ENCODE measurements around the gene PIK3R6. TPM values are rescaled to one million over a fixed set of nuclear protein-coding genes. Genes with fewer than 3 reads are reported as not detected.

The PIK3R6 gene
- total RNA-seq, 4 donors from 2014 or later: 0.22 to 2.5 (median 0.35) TPM

DNA sequence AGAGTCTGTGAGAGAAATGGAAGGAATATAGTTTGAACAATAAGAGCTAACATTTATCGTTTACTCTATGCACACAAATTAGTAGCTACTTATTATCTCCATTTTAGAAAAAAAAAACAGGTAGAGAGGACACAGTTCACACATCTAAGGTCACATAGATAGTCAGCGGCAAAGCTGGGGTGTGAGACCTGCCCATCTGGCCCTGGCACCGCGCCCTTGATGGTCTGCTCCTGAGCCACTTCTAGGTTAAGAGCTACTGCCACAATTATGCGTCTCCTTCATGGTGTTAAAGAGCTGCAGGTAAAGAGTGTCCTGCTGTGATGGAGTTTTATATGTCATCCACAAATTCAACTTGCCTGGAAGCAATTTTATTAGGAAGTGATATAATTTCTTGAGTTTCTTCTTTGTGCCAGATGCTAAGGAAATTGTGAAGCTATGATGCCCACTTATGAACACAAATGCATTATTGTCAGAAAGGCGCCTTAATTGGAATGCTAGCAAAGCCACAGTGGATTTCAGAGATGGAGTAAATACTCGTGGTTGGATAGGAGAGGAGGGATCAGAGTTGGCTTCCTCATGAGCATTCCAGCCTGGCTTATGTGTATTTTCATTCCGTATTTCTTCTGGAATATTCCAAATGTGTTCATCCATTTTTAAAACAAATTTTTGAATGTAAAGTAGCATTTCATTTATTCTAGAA, 47.0 kb downstream of the PIK3R6 start:
- Histone ChIP-seq H3K27me3 (peaks cover 0 to 18% (median 0%) of the 10 kb centered on the region in 4 donors), H3K4me3 (no peak overlapping the region), H3K9me3 (peaks cover 0 to 13% (median 7%) of the 10 kb centered on the region in 3 donors), H3K4me1 (no peaks in the 10 kb centered on the region), H3K27ac (no peak overlapping the region), H3K36me3 (no peaks in the 10 kb centered on the region)
- intact Hi-C loops (cut with DNase I): no loop called here
- no peak for DNase-seq
- WGBS, 2 donors: 68 to 72% methylated on average over 8 of the region's 8 CpGs
- TF ChIP-seq POLR2A (IDR thresholded peaks at IDR 0.05): no peak
- TF ChIP-seq, protein P1, sequence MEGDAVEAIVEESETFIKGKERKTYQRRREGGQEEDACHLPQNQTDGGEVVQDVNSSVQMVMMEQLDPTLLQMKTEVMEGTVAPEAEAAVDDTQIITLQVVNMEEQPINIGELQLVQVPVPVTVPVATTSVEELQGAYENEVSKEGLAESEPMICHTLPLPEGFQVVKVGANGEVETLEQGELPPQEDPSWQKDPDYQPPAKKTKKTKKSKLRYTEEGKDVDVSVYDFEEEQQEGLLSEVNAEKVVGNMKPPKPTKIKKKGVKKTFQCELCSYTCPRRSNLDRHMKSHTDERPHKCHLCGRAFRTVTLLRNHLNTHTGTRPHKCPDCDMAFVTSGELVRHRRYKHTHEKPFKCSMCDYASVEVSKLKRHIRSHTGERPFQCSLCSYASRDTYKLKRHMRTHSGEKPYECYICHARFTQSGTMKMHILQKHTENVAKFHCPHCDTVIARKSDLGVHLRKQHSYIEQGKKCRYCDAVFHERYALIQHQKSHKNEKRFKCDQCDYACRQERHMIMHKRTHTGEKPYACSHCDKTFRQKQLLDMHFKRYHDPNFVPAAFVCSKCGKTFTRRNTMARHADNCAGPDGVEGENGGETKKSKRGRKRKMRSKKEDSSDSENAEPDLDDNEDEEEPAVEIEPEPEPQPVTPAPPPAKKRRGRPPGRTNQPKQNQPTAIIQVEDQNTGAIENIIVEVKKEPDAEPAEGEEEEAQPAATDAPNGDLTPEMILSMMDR (IDR thresholded peaks at IDR 0.05): no peak

DNA sequence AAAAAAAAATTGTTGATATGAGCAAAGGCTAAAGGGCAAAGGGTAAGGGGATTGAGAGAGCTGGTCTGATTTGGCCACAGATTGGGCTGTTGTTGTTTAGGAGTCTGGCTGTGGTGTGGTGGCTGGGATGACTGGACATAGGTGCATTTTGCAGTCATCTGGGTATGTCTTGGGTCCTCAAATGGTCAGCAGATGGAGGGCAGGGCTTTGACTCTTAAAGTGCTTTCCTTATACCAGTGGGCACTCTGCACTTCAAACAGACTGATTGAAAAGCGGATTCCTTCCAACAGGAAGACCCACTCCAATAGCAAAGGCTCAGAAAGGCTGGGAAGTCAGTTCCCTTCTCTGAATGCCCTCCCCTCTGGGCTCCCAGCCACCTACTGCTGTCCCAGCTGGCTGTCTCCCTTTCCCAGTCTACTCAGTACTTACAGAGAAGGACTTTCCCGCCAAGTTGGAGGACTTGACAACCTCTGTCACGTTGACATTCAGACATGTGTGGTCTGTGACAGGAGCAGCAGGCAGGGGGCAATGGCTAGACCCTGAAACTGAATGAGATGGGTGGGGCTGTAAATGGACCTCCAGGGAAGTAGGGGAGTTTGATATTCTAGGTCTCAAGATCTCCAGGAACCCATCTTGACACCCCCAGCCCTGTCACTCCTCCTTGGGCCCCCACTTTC, 48.7 kb downstream of the PIK3R6 start:
- intact Hi-C loops (cut with DNase I): no loop called here
- Histone ChIP-seq H3K4me3 (no peak overlapping the region), H3K27me3 (peaks cover 0 to 27% (median 0%) of the 10 kb centered on the region in 4 donors), H3K27ac (no peak overlapping the region), H3K4me1 (no peaks in the 10 kb centered on the region), H3K9me3 (peaks cover 0 to 3% (median 0%) of the 10 kb centered on the region in 3 donors), H3K36me3 (no peaks in the 10 kb centered on the region)
- 50 to 63% methylated on average over 2 of the region's 3 CpGs for WGBS, 2 donors
- DNase-seq: no peak
- TF ChIP-seq POLR2A (IDR thresholded peaks at IDR 0.05): no peak
- TF ChIP-seq, protein P1 (IDR thresholded peaks at IDR 0.05): no peak

DNA sequence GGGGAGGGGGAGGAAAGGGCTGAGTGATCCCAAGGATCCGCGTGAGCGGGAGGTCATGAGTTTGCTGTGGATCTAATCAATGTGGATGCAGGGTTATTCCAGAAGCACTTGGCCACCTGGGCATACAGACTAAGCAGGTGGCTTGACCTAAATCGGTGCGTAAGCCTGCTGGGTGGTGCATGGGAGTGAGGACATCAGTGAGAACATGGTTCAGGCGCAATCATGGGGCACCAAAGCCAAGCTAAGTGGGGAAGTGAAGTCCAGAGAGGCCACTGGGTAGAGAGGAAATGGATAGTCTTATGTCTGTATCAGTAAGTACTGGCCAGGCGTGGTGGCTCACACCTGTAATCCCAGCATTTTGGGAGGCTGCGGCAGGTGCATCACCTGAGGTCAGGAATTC, 49.4 kb downstream of the PIK3R6 start:
- Histone ChIP-seq H3K9me3 (no peaks in the 10 kb centered on the region), H3K4me1 (no peaks in the 10 kb centered on the region), H3K27ac (no peak overlapping the region), H3K36me3 (no peaks in the 10 kb centered on the region), H3K27me3 (peaks cover 0 to 30% (median 0%) of the 10 kb centered on the region in 4 donors), H3K4me3 (no peak overlapping the region)
- intact Hi-C loops (cut with DNase I): no loop called here
- DNase-seq: no peak
- WGBS, 2 donors: 85 to 86% methylated on average over 7 to 8 of the region's 8 CpGs
- TF ChIP-seq POLR2A (IDR thresholded peaks at IDR 0.05): no peak
- TF ChIP-seq, protein P1 (IDR thresholded peaks at IDR 0.05): no peak

DNA sequence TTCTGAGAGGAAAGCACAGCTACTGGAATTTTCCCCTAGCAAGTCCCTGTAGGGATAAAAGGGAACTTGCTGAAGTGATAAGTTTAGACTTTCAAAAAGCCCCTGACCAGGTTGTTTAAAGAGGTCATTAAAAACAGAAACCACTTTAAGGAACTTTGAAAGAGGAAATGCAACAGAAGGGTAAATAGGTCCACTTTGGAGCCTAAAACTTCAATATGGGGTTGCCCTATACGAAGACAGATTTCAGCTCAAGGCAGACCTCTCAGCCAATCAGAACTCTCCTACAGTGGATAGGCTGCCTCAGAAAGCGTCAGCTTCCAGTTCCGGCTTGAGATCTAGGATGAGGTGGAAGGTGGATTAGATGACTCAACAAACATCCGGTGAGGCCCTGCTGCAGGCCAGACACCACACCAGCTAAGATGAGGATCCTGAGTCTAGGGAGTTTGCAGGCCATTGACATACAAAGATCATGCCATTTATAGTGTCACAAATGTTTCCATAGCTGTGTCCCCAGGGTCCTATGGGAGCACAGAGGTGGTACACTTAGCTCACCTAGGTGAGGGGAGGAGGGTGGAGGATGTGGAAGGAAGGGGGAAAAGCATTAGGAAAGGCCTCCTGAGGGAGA, 60.4 kb downstream of the PIK3R6 start:
- Histone ChIP-seq H3K9me3 (peaks cover 0 to 13% (median 0%) of the 10 kb centered on the region in 3 donors), H3K36me3 (no peaks in the 10 kb centered on the region), H3K4me3 (no peak overlapping the region), H3K27ac (no peak overlapping the region), H3K4me1 (no peaks in the 10 kb centered on the region), H3K27me3 (peaks cover 0 to 31% (median 0%) of the 10 kb centered on the region in 4 donors)
- intact Hi-C loops (cut with DNase I): no loop called here
- DNase-seq: no peak
- WGBS, 2 donors: 39 to 47% methylated on average over 4 of the region's 4 CpGs
- no peak for TF ChIP-seq POLR2A (IDR thresholded peaks at IDR 0.05)
- TF ChIP-seq, protein P1 (IDR thresholded peaks at IDR 0.05): no peak

All from esophagus squamous epithelium (tissue), 5 donors.